Smooth muscle cell (in vitro differentiated cells): ENCODE results near the gene MAST3. TPM values are rescaled to one million over a fixed set of nuclear protein-coding genes. Genes with fewer than 3 reads are reported as not detected.

Experiments
- DNase-seq: peaks from one replicate; lab custom pipeline; 2025; ENCODE audit not compliant: unreplicated experiment; lab: John Stamatoyannopoulos, UW
- H2AFZ ChIP-seq: fragments of 200-600 bp; sonication (generic); 2 replicates; pipeline ENCODE4 v1.6.0; 2016; ENCODE audit warnings: antibody characterized with exemption, low read depth, mild to moderate bottlenecking
- H3F3A ChIP-seq: fragments of 200-600 bp; sonication (generic); 2 replicates; pipeline ENCODE4 v1.6.0; 2017; ENCODE audit warnings: antibody characterized with exemption, low read depth
- H3K27ac ChIP-seq: fragments of 200-600 bp; sonication (generic); 2 replicates; pipeline ENCODE4 v1.5.1; 2016; ENCODE audit warnings: low read depth, mild to moderate bottlenecking
- H3K27me3 ChIP-seq: fragments of 200-600 bp; sonication (generic); 2 replicates; pipeline ENCODE4 v1.6.1; 2016; ENCODE audit warnings: low read depth, mild to moderate bottlenecking
- H3K36me3 ChIP-seq: fragments of 200-600 bp; sonication (generic); 2 replicates; pipeline ENCODE4 v1.5.1; 2016; ENCODE audit warnings: low read depth
- H3K4me1 ChIP-seq: fragments of 200-600 bp; sonication (generic); 2 replicates; pipeline ENCODE4 v1.5.1; 2016; ENCODE audit warnings: low read depth
- H3K4me2 ChIP-seq: fragments of 200-600 bp; sonication (generic); 2 replicates; pipeline ENCODE4 v1.6.0; 2016; ENCODE audit warnings: mild to moderate bottlenecking
- H3K4me3 ChIP-seq: fragments of 200-600 bp; sonication (generic); 2 replicates; pipeline ENCODE4 v1.5.1; 2016; ENCODE audit warnings: mild to moderate bottlenecking
- H3K79me2 ChIP-seq: fragments of 200-600 bp; sonication (generic); 2 replicates; pipeline ENCODE4 v1.6.0; 2016; ENCODE audit warnings: low read depth, mild to moderate bottlenecking
- H3K9ac ChIP-seq: fragments of 200-600 bp; sonication (generic); 2 replicates; pipeline ENCODE4 v1.6.0; 2016; ENCODE audit warnings: low read depth
- H3K9me3 ChIP-seq: fragments of 200-600 bp; sonication (generic); replicated peaks from 2 replicates; pipeline ENCODE4 v1.5.1; 2016; ENCODE audit warnings: low read depth
- H4K20me1 ChIP-seq: fragments of 200-600 bp; sonication (generic); 2 replicates; pipeline ENCODE4 v1.6.0; 2016; ENCODE audit warnings: low read depth
- CTCF ChIP-seq: fragments of 200-600 bp; sonication (generic); IDR thresholded peaks from 2 replicates; pipeline ENCODE4 v1.5.1; 2017; ENCODE audit warnings: borderline replicate concordance, mild to moderate bottlenecking, antibody characterized with exemption; ENCODE audit not compliant: insufficient read depth, poor library complexity, severe bottlenecking
- WGBS: methylation state at CpG from one replicate; pipeline ENCODE4 v1.1.7; 2016; ENCODE audit warnings: low lambda C conversion rate; 5-methylcytosine and 5-hydroxymethylcytosine counted together
- polyA plus RNA-seq: library from polyadenylated mRNA; unstranded; fragments of >200 nt; fragmentation: Nextera tagmentation; extraction: Ambion mirVana; gene quantifications from 2 replicates; pipeline ENCODE4 v1.2.1, GENCODE V29; 2016
- total RNA-seq: library from RNA; depleted of rRNA; stranded (reverse); fragments of >200 nt; gene quantifications from 2 replicates; pipeline ENCODE4 v1.2.3, GENCODE V29; 2014

The MAST3 gene
- total and polyA plus RNA-seq, 2 experiments from 2014 or later, result 4.3 TPM

DNA sequence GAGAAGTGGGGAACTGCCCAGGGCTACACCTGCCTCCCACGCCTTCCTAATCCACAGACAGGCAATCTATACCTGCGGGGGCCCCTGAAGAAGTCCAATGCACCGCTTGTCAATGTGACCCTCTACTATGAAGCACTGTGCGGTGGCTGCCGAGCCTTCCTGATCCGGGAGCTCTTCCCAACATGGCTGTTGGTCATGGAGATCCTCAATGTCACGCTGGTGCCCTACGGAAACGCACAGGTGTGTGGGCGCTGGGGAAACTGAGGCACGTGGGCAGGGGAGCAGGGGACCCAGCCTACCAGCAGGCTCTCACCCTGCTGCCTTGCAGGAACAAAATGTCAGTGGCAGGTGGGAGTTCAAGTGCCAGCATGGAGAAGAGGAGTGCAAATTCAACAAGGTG, 77.4 kb downstream of the MAST3 start:
- no peaks in the 10 kb centered on the region for H3F3A ChIP-seq
- TF ChIP-seq CTCF, result no peak
- no peaks in the 10 kb centered on the region for H3K36me3 ChIP-seq
- H3K79me2 ChIP-seq, result no peaks in the 10 kb centered on the region
- 92% methylated on average over 11 of the region's 11 CpGs for WGBS
- no peak overlapping the region for H3K4me2 ChIP-seq
- H3K27me3 ChIP-seq, result peaks cover 11% of the 10 kb centered on the region
- H3K9ac ChIP-seq, result no peak overlapping the region
- DNase-seq, result no peak
- no peaks in the 10 kb centered on the region for H3K9me3 ChIP-seq
- H3K27ac ChIP-seq, result no peak overlapping the region
- H3K4me3 ChIP-seq, result no peak overlapping the region
- no peaks in the 10 kb centered on the region for H4K20me1 ChIP-seq
- H3K4me1 ChIP-seq, result no peaks in the 10 kb centered on the region
- H2AFZ ChIP-seq, result no peak overlapping the region

DNA sequence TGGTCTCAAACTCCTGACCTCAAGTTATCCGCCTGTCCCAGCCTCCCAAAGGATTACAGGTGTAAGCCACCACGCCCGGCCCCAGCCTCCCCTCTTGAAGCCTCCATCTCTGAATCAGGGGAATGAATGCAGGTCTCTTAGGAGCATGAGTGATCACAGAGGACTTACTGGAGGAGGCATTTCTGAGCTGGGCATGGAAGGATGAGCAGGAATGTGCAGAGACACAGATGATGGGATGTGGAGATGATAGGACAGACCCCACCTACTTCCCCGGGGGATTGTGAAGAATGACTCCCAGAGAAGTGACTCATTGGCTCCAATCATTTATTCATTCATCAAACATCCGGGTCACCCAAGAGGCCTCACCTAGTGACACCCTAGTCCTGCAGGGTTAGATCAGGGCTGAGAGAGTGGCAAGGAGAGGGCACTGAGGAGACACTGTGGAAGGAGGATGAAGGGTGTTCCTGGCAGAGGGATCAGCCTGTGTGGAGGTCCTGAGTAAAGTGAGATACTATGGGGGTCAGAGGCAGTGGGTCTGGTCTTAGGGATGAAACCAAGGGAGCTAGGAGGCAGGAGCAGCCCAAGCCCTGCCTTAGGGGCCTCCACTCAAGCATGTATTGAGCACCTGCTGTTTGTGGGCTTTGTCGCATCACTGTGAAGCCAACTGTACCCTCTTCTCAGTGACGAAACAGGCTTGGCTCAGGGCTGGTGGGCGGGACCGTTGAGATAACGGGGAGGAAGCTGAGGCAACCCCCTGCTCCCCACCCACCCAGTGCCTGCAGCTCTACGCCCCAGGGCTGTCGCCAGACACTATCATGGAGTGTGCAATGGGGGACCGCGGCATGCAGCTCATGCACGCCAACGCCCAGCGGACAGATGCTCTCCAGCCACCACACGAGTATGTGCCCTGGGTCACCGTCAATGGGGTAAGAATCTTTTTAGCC, 79.1 kb downstream of the MAST3 start:
- no peaks in the 10 kb centered on the region for H3K36me3 ChIP-seq
- TF ChIP-seq CTCF, result no peak
- no peak overlapping the region for H3K9ac ChIP-seq
- H3K27me3 ChIP-seq, result peaks cover 11% of the 10 kb centered on the region
- H3K9me3 ChIP-seq, result no peaks in the 10 kb centered on the region
- H3K4me3 ChIP-seq, result no peak overlapping the region
- H3F3A ChIP-seq, result no peaks in the 10 kb centered on the region
- H3K79me2 ChIP-seq, result no peaks in the 10 kb centered on the region
- no peak overlapping the region for H3K4me2 ChIP-seq
- H2AFZ ChIP-seq, result no peak overlapping the region
- H3K4me1 ChIP-seq, result no peaks in the 10 kb centered on the region
- no peak for DNase-seq
- H3K27ac ChIP-seq, result no peak overlapping the region
- WGBS, result 93% methylated on average over 19 of the region's 19 CpGs
- no peaks in the 10 kb centered on the region for H4K20me1 ChIP-seq

DNA sequence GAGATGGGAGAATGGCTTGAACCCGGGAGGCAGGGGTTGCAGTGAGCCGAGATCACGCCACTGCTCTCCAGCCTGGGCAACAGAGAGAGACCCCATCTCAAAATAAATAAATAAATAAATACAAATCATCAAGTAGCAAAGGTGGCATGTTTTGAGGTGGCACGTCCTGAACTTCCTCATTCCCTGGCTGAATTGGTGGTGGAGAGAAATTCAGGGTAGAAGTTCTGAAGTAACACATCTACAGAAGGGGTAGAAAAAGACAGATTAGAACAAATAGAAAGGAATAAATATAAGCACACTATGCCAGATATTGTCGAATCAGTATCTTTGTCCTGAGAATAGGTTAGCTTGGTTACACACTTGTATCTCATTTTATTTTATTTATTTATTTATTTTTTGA, 82.4 kb downstream of the MAST3 start:
- no peaks in the 10 kb centered on the region for H3F3A ChIP-seq
- no peak overlapping the region for H3K4me2 ChIP-seq
- no peak overlapping the region for H3K9ac ChIP-seq
- H3K27ac ChIP-seq, result no peak overlapping the region
- H4K20me1 ChIP-seq, result no peaks in the 10 kb centered on the region
- no peak overlapping the region for H3K4me3 ChIP-seq
- no peak for TF ChIP-seq CTCF
- no peaks in the 10 kb centered on the region for H3K9me3 ChIP-seq
- WGBS, result 88% methylated on average over 5 of the region's 5 CpGs
- H3K27me3 ChIP-seq, result peaks cover 6% of the 10 kb centered on the region
- no peaks in the 10 kb centered on the region for H3K79me2 ChIP-seq
- no peaks in the 10 kb centered on the region for H3K36me3 ChIP-seq
- no peaks in the 10 kb centered on the region for H3K4me1 ChIP-seq
- no peak overlapping the region for H2AFZ ChIP-seq
- DNase-seq, result no peak

DNA sequence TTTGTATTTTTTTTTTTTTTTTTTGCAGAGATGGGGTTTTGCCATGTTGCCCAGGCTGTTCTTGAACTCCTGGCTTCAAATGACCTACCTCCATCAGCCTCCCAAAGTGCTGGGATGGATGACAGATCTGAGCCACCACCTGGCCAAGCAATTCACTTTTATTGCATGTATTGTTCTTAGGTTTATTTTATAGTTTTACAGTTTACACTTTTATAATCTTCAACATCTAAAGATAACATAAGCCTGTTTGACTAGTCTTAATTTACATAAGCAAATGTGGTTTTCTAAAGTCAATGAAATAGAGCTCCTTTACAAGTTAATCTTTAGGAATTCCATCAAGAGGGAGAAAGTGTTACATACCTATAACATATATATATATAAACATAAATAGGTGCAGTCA, 86.0 kb downstream of the MAST3 start:
- no peak for DNase-seq
- no peaks in the 10 kb centered on the region for H3K36me3 ChIP-seq
- no peak overlapping the region for H3K4me3 ChIP-seq
- no peak for TF ChIP-seq CTCF
- H3K4me2 ChIP-seq, result no peak overlapping the region
- H3K9me3 ChIP-seq, result no peaks in the 10 kb centered on the region
- no peaks in the 10 kb centered on the region for H3K4me1 ChIP-seq
- H2AFZ ChIP-seq, result no peak overlapping the region
- H3F3A ChIP-seq, result no peaks in the 10 kb centered on the region
- no peak overlapping the region for H3K9ac ChIP-seq
- no peaks in the 10 kb centered on the region for H3K27me3 ChIP-seq
- no peaks in the 10 kb centered on the region for H3K79me2 ChIP-seq
- no peak overlapping the region for H3K27ac ChIP-seq
- H4K20me1 ChIP-seq, result no peaks in the 10 kb centered on the region
